Endothelial cell of umbilical vein (primary cell): ENCODE measurements around the gene REG3A. TPM values are rescaled to one million over a fixed set of nuclear protein-coding genes. Genes with fewer than 3 reads are reported as not detected.

ENCODE experiments used
- BruUV-seq: library from RNA; stranded (reverse); fragments of 400-500 nt; replicated peaks from 2 replicates; lab custom pipeline; 2021; lab: Mats Ljungman, UMichigan
- CTCF ChIA-PET: fragments of 300-600, 350-600 bp; sonication (Branson Sonifier 250); formaldehyde crosslinking; loops from one replicate; lab custom pipeline; 2021; ENCODE audit warnings: antibody characterized with exemption, inconsistent platforms; lab: Charles Lee
- POLR2A ChIA-PET: fragments of 300-600, 350-600 bp; sonication (Branson Sonifier 250); formaldehyde crosslinking; loops from one replicate; lab custom pipeline; 2021; ENCODE audit warnings: antibody characterized with exemption, inconsistent platforms; lab: Charles Lee
- DNase-seq: peaks from one replicate; pipeline ENCODE4 v3.0.0-alpha.2; 2011; ENCODE audit warnings: low read depth, low spot score
- FAIRE-seq: peaks from 2 replicates; lab custom pipeline; 2011; peaks lifted over from hg19 to GRCh38; lab: Jason Lieb, UNC
- H2AFZ ChIP-seq: 2 replicates; pipeline ENCODE4 v1.6.0; 2012; ENCODE audit warnings: low read depth, low read length, control low read depth, inconsistent platforms
- H3K27ac ChIP-seq: 2 replicates; pipeline ENCODE4 v1.5.1; 2011; ENCODE audit warnings: low read depth, mild to moderate bottlenecking, control low read depth, low read length, moderate library complexity; ENCODE audit not compliant: insufficient read depth
- H3K27me3 ChIP-seq, 2 experiments: 2 replicates each; pipeline versions ENCODE4 v1.6.0 to v1.6.1; 2011; ENCODE audit warnings: low read length in 2 of 2, mixed read lengths in 1 of 2; ENCODE audit not compliant: control insufficient read depth in 2 of 2, insufficient read depth in 2 of 2
- H3K36me3 ChIP-seq, 2 experiments: 2 replicates in 1 of 2; 3 replicates in 1 of 2; pipeline ENCODE4 v1.5.1; 2011; ENCODE audit warnings: low read length in 2 of 2, mild to moderate bottlenecking in 1 of 2, moderate library complexity in 1 of 2; ENCODE audit not compliant: control insufficient read depth in 2 of 2, insufficient read depth in 2 of 2; ENCODE audit errors: extremely low read depth in 1 of 2
- H3K4me1 ChIP-seq: 3 replicates; pipeline ENCODE4 v1.5.1; 2011; ENCODE audit warnings: mild to moderate bottlenecking, low read length; ENCODE audit not compliant: control insufficient read depth, insufficient read depth; ENCODE audit errors: extremely low read depth
- H3K4me2 ChIP-seq: 2 replicates; pipeline ENCODE4 v1.6.1; 2011; ENCODE audit warnings: low read length, control low read depth, mixed read lengths; ENCODE audit not compliant: insufficient read depth
- H3K4me3 ChIP-seq, 3 experiments: fragments of 200-600 bp in 1 of 3; sonication (generic), shearing (Covaris generic) in 1 of 3; replicated peaks in 1 of 3; 2 replicates each; pipeline ENCODE4 v1.5.1; 2011 to 2016; ENCODE audit warnings: control low read depth in 3 of 3, low read length in 3 of 3, mild to moderate bottlenecking in 2 of 3, inconsistent platforms in 1 of 3, low read depth in 1 of 3, moderate library complexity in 1 of 3; ENCODE audit not compliant: insufficient read depth in 1 of 3
- H3K79me2 ChIP-seq: 2 replicates; pipeline ENCODE4 v1.6.0; 2012; ENCODE audit warnings: low read length, inconsistent platforms; ENCODE audit not compliant: control insufficient read depth, insufficient read depth
- H3K9ac ChIP-seq: replicated peaks from 2 replicates; pipeline ENCODE3; 2011; ENCODE audit warnings: low read length, control low read depth; ENCODE audit not compliant: insufficient read depth; ENCODE audit errors: extremely low read depth
- H3K9me1 ChIP-seq: replicated peaks from 3 replicates; pipeline ENCODE4 v1.6.0; 2011; ENCODE audit warnings: mild to moderate bottlenecking, low read length; ENCODE audit not compliant: control insufficient read depth, insufficient read depth; ENCODE audit errors: extremely low read depth
- H3K9me3 ChIP-seq: replicated peaks from 2 replicates; pipeline ENCODE4 v1.5.1; 2012; ENCODE audit warnings: low read length, inconsistent platforms; ENCODE audit not compliant: control insufficient read depth, insufficient read depth
- H4K20me1 ChIP-seq: replicated peaks from 2 replicates; pipeline ENCODE3; 2011; ENCODE audit warnings: mild to moderate bottlenecking, low read length; ENCODE audit not compliant: control insufficient read depth, insufficient read depth; ENCODE audit errors: extremely low read depth
- EZH2 ChIP-seq: IDR thresholded peaks from 2 replicates; pipeline ENCODE4 v1.6.1; 2012; ENCODE audit warnings: borderline replicate concordance, low read depth, mild to moderate bottlenecking, moderate library complexity, low read length, inconsistent platforms; ENCODE audit not compliant: severe bottlenecking
- FOS ChIP-seq: IDR thresholded peaks from 2 replicates; pipeline ENCODE4 v1.6.1; 2011; ENCODE audit warnings: mild to moderate bottlenecking, low read length, moderate library complexity, borderline replicate concordance; ENCODE audit not compliant: insufficient read depth
- GATA2 ChIP-seq: IDR thresholded peaks from 2 replicates; pipeline ENCODE4 v1.7.0; 2011; ENCODE audit warnings: low read depth, mild to moderate bottlenecking, moderate library complexity, mixed read lengths, low read length; ENCODE audit not compliant: insufficient read length, insufficient read depth
- JUN ChIP-seq: IDR thresholded peaks from 2 replicates; pipeline ENCODE4 v1.6.1; 2011; ENCODE audit warnings: borderline replicate concordance, low read depth; ENCODE audit not compliant: insufficient read length, insufficient read depth
- MAX ChIP-seq: IDR thresholded peaks from 2 replicates; pipeline ENCODE4 v1.6.1; 2011; ENCODE audit not compliant: insufficient read depth, insufficient read length
- MYC ChIP-seq: IDR thresholded peaks from one replicate; pipeline ENCODE4 v1.6.1; 2011; ENCODE audit warnings: mild to moderate bottlenecking, low read depth, low read length
- POLR2A ChIP-seq: IDR thresholded peaks from 2 replicates; pipeline ENCODE4 v1.6.1; 2012; ENCODE audit warnings: low read depth, mild to moderate bottlenecking, control low read depth, low read length
- POLR2AphosphoS5 ChIP-seq: IDR thresholded peaks from 2 replicates; pipeline ENCODE4 v1.6.1; 2012; ENCODE audit warnings: low read depth, mild to moderate bottlenecking, control low read depth, low read length, moderate library complexity; ENCODE audit not compliant: insufficient read depth
- dilution Hi-C: fragments of 300-500 bp; cut with MboI; formaldehyde crosslinking; loops from one replicate; pipeline ENCODE4 v1.15.0; 2019; ENCODE audit warnings: low sequenced_read_pairs; ENCODE audit not compliant: extremely low pct_ligation_motif_present
- intact Hi-C: fragments of 100-400 bp; cut with micrococcal nuclease; formaldehyde crosslinking; loops from one replicate; pipeline ENCODE4 v1.10.0; 2022
- polyA plus RNA-seq, 4 experiments: library from polyadenylated mRNA; depleted of rRNA in 3 of 4; stranded (reverse) in 3 of 4; unstranded in 1 of 4; fragments of >200 nt; gene quantifications; 2 replicates each; pipeline versions ENCODE4 v1.2.1 to v1.2.3, GENCODE V29; 2011 to 2012; ENCODE audit warnings: missing spikeins in 1 of 4
- total RNA-seq: library from RNA; stranded (reverse); gene quantifications from 2 replicates; pipeline ENCODE4 v1.2.3, GENCODE V29; 2021
- TF ChIP-seq, protein P1 (sequence below), 2 donors: IDR thresholded peaks; 1 replicate in 1 of 2; 2 replicates in 1 of 2; pipeline ENCODE4 v1.5.1; 2011; ENCODE audit warnings: low read length in 2 of 2, mild to moderate bottlenecking in 2 of 2, moderate library complexity in 2 of 2, control low read depth in 1 of 2, inconsistent platforms in 1 of 2, low read depth in 1 of 2; ENCODE audit not compliant: insufficient read depth in 1 of 2; ENCODE audit errors: extremely low read depth in 1 of 2

Gene REG3A
- total and polyA plus RNA-seq, 2 donors (not counting 3 experiments of a cell fraction or from before 2014, with no cell fraction given): not detected

GRCh38 chr2:79162801-79163200 is 3.2 kb upstream of the REG3A start:
- no peak overlapping the region for H2AFZ ChIP-seq
- no peak overlapping the region for H3K9ac ChIP-seq
- H3K27ac ChIP-seq: no peak overlapping the region
- H3K9me1 ChIP-seq: no peaks in the 10 kb centered on the region
- TF ChIP-seq EZH2: no peak
- no peak for TF ChIP-seq POLR2A
- no peak for TF ChIP-seq POLR2AphosphoS5
- no peak for TF ChIP-seq JUN
- no peak for TF ChIP-seq FOS
- DNase-seq (no peak), FAIRE-seq (no peak)
- no peak overlapping the region for H3K4me3 ChIP-seq
- H4K20me1 ChIP-seq: no peaks in the 10 kb centered on the region
- no peaks in the 10 kb centered on the region for H3K79me2 ChIP-seq
- H3K27me3 ChIP-seq: no peaks in the 10 kb centered on the region
- CTCF ChIA-PET: no interaction called here
- POLR2A ChIA-PET: no interaction called here
- no peaks in the 10 kb centered on the region for H3K36me3 ChIP-seq
- dilution Hi-C loops (no loop called here), intact Hi-C loops (no loop called here)
- no peak overlapping the region for H3K4me2 ChIP-seq
- no TSS peak for BruUV-seq
- H3K9me3 ChIP-seq: peaks cover 5% of the 10 kb centered on the region
- no peaks in the 10 kb centered on the region for H3K4me1 ChIP-seq

- ChIA-PET POLR2A (no interaction called here), CTCF (no interaction called here)
- FAIRE-seq: no peak
- Histone ChIP-seq H3K4me2 (no peak overlapping the region), H3K27ac (no peak overlapping the region), H3K27me3 (no peaks in the 10 kb centered on the region), H3K9me3 (peaks cover 5% of the 10 kb centered on the region), H3K9me1 (no peaks in the 10 kb centered on the region), H3K9ac (no peak overlapping the region), H3K4me3 (no peak overlapping the region), H4K20me1 (no peaks in the 10 kb centered on the region), H3K36me3 (no peaks in the 10 kb centered on the region), H3K79me2 (no peaks in the 10 kb centered on the region), H2AFZ (no peak overlapping the region), H3K4me1 (no peaks in the 10 kb centered on the region)
- BruUV-seq: no TSS peak
- DNase-seq: no peak
- TF ChIP-seq POLR2AphosphoS5 (no peak), MYC (no peak), POLR2A (no peak), MAX (no peak), GATA2 (no peak), EZH2 (no peak), FOS (no peak), JUN (no peak)
- TF ChIP-seq, protein P1, sequence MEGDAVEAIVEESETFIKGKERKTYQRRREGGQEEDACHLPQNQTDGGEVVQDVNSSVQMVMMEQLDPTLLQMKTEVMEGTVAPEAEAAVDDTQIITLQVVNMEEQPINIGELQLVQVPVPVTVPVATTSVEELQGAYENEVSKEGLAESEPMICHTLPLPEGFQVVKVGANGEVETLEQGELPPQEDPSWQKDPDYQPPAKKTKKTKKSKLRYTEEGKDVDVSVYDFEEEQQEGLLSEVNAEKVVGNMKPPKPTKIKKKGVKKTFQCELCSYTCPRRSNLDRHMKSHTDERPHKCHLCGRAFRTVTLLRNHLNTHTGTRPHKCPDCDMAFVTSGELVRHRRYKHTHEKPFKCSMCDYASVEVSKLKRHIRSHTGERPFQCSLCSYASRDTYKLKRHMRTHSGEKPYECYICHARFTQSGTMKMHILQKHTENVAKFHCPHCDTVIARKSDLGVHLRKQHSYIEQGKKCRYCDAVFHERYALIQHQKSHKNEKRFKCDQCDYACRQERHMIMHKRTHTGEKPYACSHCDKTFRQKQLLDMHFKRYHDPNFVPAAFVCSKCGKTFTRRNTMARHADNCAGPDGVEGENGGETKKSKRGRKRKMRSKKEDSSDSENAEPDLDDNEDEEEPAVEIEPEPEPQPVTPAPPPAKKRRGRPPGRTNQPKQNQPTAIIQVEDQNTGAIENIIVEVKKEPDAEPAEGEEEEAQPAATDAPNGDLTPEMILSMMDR (IDR thresholded peaks at IDR 0.05; ENCODE audit: extremely low read depth in 1 of 2, insufficient read depth in 1 of 2, low read depth in 1 of 2, low read length in 2 of 2): no peak
- dilution Hi-C loops (no loop called here), intact Hi-C loops (no loop called here)
These were observed 2.6 kb upstream of the REG3A start for GRCh38 chr2:79162132-79162531.
